Upper lobe of left lung (tissue), 4 donors: ENCODE results near the gene PIGB.

Experiments
- EP300 ChIP-seq, 4 donors: sonication (generic); formaldehyde crosslinking; IDR thresholded peaks; one replicate each; pipeline ENCODE4 v1.5.1; 2017; ENCODE audit warnings: antibody characterized with exemption in 4 of 4, control low read depth in 2 of 4
- POLR2A ChIP-seq, 4 donors: fragments of 450-650 bp; IDR thresholded peaks; one replicate each; pipeline ENCODE4 v1.5.1; 2016 to 2017; ENCODE audit warnings: antibody characterized with exemption in 4 of 4, mild to moderate bottlenecking in 2 of 4
- TF ChIP-seq, protein P1 (sequence below), 6 experiments: fragments of 450-650 bp in 4 of 6; fragments of 200-600 bp in 2 of 6; sonication (generic) in 2 of 6; IDR thresholded peaks; one replicate each; pipeline ENCODE4 v1.5.1; 2016 to 2019; ENCODE audit warnings: antibody characterized with exemption in 6 of 6

DNA sequence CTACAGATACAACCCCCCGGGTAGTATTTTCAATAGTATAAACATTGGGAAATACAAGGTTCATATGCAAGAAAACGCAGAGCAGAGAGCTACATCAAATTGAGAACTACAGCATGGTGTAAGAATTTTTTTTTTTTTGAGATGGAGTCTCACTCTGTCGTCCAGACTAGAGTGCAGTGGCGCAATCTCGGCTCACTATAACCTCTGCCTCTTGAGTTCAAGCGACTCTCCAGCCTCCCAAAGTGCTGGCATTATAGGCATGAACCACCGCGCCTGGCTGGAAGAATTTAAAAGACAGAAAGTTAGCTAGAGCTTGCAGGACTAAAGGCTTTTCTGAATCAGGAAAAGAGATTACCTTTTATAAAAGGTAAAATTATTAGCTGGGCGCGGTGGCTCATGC, 42.0 kb downstream of the PIGB start:
- TF ChIP-seq, protein P1, sequence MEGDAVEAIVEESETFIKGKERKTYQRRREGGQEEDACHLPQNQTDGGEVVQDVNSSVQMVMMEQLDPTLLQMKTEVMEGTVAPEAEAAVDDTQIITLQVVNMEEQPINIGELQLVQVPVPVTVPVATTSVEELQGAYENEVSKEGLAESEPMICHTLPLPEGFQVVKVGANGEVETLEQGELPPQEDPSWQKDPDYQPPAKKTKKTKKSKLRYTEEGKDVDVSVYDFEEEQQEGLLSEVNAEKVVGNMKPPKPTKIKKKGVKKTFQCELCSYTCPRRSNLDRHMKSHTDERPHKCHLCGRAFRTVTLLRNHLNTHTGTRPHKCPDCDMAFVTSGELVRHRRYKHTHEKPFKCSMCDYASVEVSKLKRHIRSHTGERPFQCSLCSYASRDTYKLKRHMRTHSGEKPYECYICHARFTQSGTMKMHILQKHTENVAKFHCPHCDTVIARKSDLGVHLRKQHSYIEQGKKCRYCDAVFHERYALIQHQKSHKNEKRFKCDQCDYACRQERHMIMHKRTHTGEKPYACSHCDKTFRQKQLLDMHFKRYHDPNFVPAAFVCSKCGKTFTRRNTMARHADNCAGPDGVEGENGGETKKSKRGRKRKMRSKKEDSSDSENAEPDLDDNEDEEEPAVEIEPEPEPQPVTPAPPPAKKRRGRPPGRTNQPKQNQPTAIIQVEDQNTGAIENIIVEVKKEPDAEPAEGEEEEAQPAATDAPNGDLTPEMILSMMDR (IDR thresholded peaks at IDR 0.05), result no peak
- TF ChIP-seq EP300 (IDR thresholded peaks at IDR 0.05) (no peak), POLR2A (IDR thresholded peaks at IDR 0.05) (no peak)
